Stimulated activated effector memory CD8-positive, alpha-beta T cell treated with anti-CD3 and anti-CD28 coated beads, Interleukin-12 subunit alpha, Interleukin-12 subunit beta, amount 100 ng/mL, for 72 hours (primary cell): ENCODE measurements around the gene SYT11.
"Not testable (repeated sequence)": the region's sequence is repeated elsewhere in the genome, so short reads cannot be mapped to it uniquely, and the experiment has no call there.

Experiments used
- ATAC-seq: fragments of 150-1000 bp; cut with Tn5 transposase; 2 replicates; pipeline ENCODE4 v1.10.0; 2021
- DNase-seq, 2 donors: peaks; one replicate each; pipeline ENCODE4 v3.0.0; 2021 to 2022; ENCODE audit warnings: low spot score in 2 of 2
- H3K27ac Mint-ChIP-seq: one replicate; pipeline ENCODE4 v1.8.0; 2022; ENCODE audit warnings: mild to moderate bottlenecking, mixed read lengths
- H3K36me3 Mint-ChIP-seq: one replicate; pipeline ENCODE4 v1.8.0; 2022; ENCODE audit warnings: mild to moderate bottlenecking, mixed read lengths
- H3K4me1 Mint-ChIP-seq: one replicate; pipeline ENCODE4 v1.8.0; 2022; ENCODE audit warnings: mixed read lengths
- H3K4me3 Mint-ChIP-seq: one replicate; pipeline ENCODE4 v1.8.0; 2022; ENCODE audit warnings: mild to moderate bottlenecking, mixed read lengths
- H3K9me3 Mint-ChIP-seq: one replicate; pipeline ENCODE4 v1.8.0; 2022; ENCODE audit warnings: mixed read lengths

SYT11 gene

GRCh38 chr1:155909894-155910293, 50.5 kb downstream of the SYT11 start:
- Mint-ChIP-seq H3K27ac (peak overlapping the region; percentile 98), H3K36me3 (no peaks in the 10 kb centered on the region), H3K9me3 (no peaks in the 10 kb centered on the region), H3K4me3 (peak overlapping the region; percentile 95), H3K4me1 (peaks cover 24% of the 10 kb centered on the region)
- DNase-seq (no peak), ATAC-seq (no peak)

GRCh38 chr1:155910621-155911121, 51.3 kb downstream of the SYT11 start:
- Mint-ChIP-seq H3K27ac (peak overlapping the region; percentile 98), H3K36me3 (no peaks in the 10 kb centered on the region), H3K4me1 (peaks cover 24% of the 10 kb centered on the region), H3K9me3 (no peaks in the 10 kb centered on the region), H3K4me3 (peak overlapping the region; percentile 95)
- DNase-seq (peak; percentile 9 to 61), ATAC-seq (peak; percentile 48)

GRCh38 chr1:155911156-155912055, 52.0 kb downstream of the SYT11 start, which contains the start of gene RIT1:
Gene RIT1, minus strand, starts transcription at chr1:155911349. Its CDS starts 588 bp downstream, at chr1:155910761.
- ATAC-seq (peak; percentile 93), DNase-seq (peak; percentile 74 to 88)
- peaks cover 24% of the 10 kb centered on the region for H3K4me1 Mint-ChIP-seq
- H3K27ac Mint-ChIP-seq, result peak within 1 kb of the TSS; percentile 98
- H3K4me3 Mint-ChIP-seq, result peak within 1 kb of the TSS; percentile 95
- H3K36me3 Mint-ChIP-seq, result no peaks in the 10 kb centered on the region
- no peaks in the 10 kb centered on the region for H3K9me3 Mint-ChIP-seq

- H3K36me3 Mint-ChIP-seq, result no peaks in the 10 kb centered on the region
- no peaks in the 10 kb centered on the region for H3K9me3 Mint-ChIP-seq
- peaks cover 24% of the 10 kb centered on the region for H3K4me1 Mint-ChIP-seq
- ATAC-seq, result no peak
- DNase-seq, result no peak
- H3K4me3 Mint-ChIP-seq, result peak overlapping the region; percentile 95
- H3K27ac Mint-ChIP-seq, result peak overlapping the region; percentile 98
Measured at GRCh38 chr1:155912056-155912536, 52.7 kb downstream of the SYT11 start.

GRCh38 chr1:155913969-155914757, 54.8 kb downstream of the SYT11 start:
- Mint-ChIP-seq H3K4me3 (no peak overlapping the region), H3K27ac (no peak overlapping the region), H3K4me1 (peaks cover 24% of the 10 kb centered on the region), H3K36me3 (no peaks in the 10 kb centered on the region), H3K9me3 (no peaks in the 10 kb centered on the region)
- DNase-seq (no peak), ATAC-seq (no peak)

GRCh38 chr1:155918660-155919059, 59.3 kb downstream of the SYT11 start:
- ATAC-seq (no peak), DNase-seq (no peak)
- peaks cover 7% of the 10 kb centered on the region for H3K4me1 Mint-ChIP-seq
- H3K9me3 Mint-ChIP-seq, result no peaks in the 10 kb centered on the region
- H3K27ac Mint-ChIP-seq, result no peak overlapping the region
- H3K36me3 Mint-ChIP-seq, result no peaks in the 10 kb centered on the region
- H3K4me3 Mint-ChIP-seq, result no peak overlapping the region

- H3K4me1 Mint-ChIP-seq, result peaks cover 7% of the 10 kb centered on the region
- no peak for DNase-seq
- no peaks in the 10 kb centered on the region for H3K9me3 Mint-ChIP-seq
- no peak overlapping the region for H3K4me3 Mint-ChIP-seq
- H3K27ac Mint-ChIP-seq, result no peak overlapping the region
- no peak for ATAC-seq
- no peaks in the 10 kb centered on the region for H3K36me3 Mint-ChIP-seq
Measured at GRCh38 chr1:155919801-155920200, 60.4 kb downstream of the SYT11 start.

GRCh38 chr1:155920717-155921116, 61.4 kb downstream of the SYT11 start:
- Mint-ChIP-seq H3K4me1 (peaks cover 7% of the 10 kb centered on the region), H3K27ac (no peak overlapping the region), H3K9me3 (no peaks in the 10 kb centered on the region), H3K4me3 (no peak overlapping the region), H3K36me3 (no peaks in the 10 kb centered on the region)
- no peak for ATAC-seq
- no peak for DNase-seq

GRCh38 chr1:155925506-155925905, 66.1 kb downstream of the SYT11 start:
- Mint-ChIP-seq H3K27ac (peak overlapping the region; percentile 54), H3K4me1 (peaks cover 21% of the 10 kb centered on the region), H3K9me3 (no peaks in the 10 kb centered on the region), H3K36me3 (no peaks in the 10 kb centered on the region), H3K4me3 (no peak overlapping the region)
- ATAC-seq, result no peak
- DNase-seq, result no peak

- Mint-ChIP-seq H3K9me3 (no peaks in the 10 kb centered on the region), H3K27ac (no peak overlapping the region), H3K4me3 (no peak overlapping the region), H3K36me3 (no peaks in the 10 kb centered on the region), H3K4me1 (peaks cover 23% of the 10 kb centered on the region)
- ATAC-seq, result no peak
- DNase-seq, result no peak
Measured at GRCh38 chr1:155929057-155929456, 69.7 kb downstream of the SYT11 start.

- H3K9me3 Mint-ChIP-seq, ATAC-seq, H3K4me3 Mint-ChIP-seq, DNase-seq, H3K36me3 Mint-ChIP-seq: not testable (repeated sequence)
- Mint-ChIP-seq H3K27ac (peak overlapping the region; percentile 79), H3K4me1 (peaks cover 23% of the 10 kb centered on the region)
Measured at GRCh38 chr1:155930725-155931124, 71.4 kb downstream of the SYT11 start.

GRCh38 chr1:155931332-155932038, 72.1 kb downstream of the SYT11 start:
- Mint-ChIP-seq H3K4me3 (no peak overlapping the region), H3K4me1 (peaks cover 23% of the 10 kb centered on the region), H3K36me3 (no peaks in the 10 kb centered on the region), H3K9me3 (no peaks in the 10 kb centered on the region), H3K27ac (peak overlapping the region; percentile 79)
- no peak for ATAC-seq
- no peak for DNase-seq

- Mint-ChIP-seq H3K4me3 (no peak overlapping the region), H3K9me3 (no peaks in the 10 kb centered on the region), H3K4me1 (peaks cover 23% of the 10 kb centered on the region), H3K36me3 (no peaks in the 10 kb centered on the region), H3K27ac (no peak overlapping the region)
- no peak for ATAC-seq
- no peak for DNase-seq
Measured at GRCh38 chr1:155932081-155932480, 72.7 kb downstream of the SYT11 start.

GRCh38 chr1:155932487-155932886, 73.1 kb downstream of the SYT11 start:
- Mint-ChIP-seq H3K36me3 (no peaks in the 10 kb centered on the region), H3K4me3 (no peak overlapping the region), H3K27ac (no peak overlapping the region)

GRCh38 chr1:155933591-155934096, 74.3 kb downstream of the SYT11 start:
- H3K36me3 Mint-ChIP-seq, result no peaks in the 10 kb centered on the region
- ATAC-seq (no peak), DNase-seq (no peak)
- H3K4me3 Mint-ChIP-seq, result no peak overlapping the region
- H3K4me1 Mint-ChIP-seq, result peaks cover 30% of the 10 kb centered on the region
- no peak overlapping the region for H3K27ac Mint-ChIP-seq
- no peaks in the 10 kb centered on the region for H3K9me3 Mint-ChIP-seq

More at GRCh38 chr1:155932487-155932886, 73.1 kb downstream of the SYT11 start:
- H3K4me1 Mint-ChIP-seq, result peaks cover 23% of the 10 kb centered on the region
- no peak for DNase-seq
- H3K9me3 Mint-ChIP-seq, result no peaks in the 10 kb centered on the region
- no peak for ATAC-seq
